Stimulated activated naive B cell treated with anti-CD40 and anti-IgM and Interleukin-4, amounts not matched to agents 10 μg/mL and 1 μg/mL and 100 μg/mL, for 72 hours (primary cell): Measurements from ENCODE around the gene CAPN13.
A peak's percentile ranks its signal among the peaks of the same experiment; 100 is the strongest.

Source experiments
- ATAC-seq, 2 donors: fragments of 150-1000 bp; cut with Tn5 transposase; replicated peaks; 2 replicates each; pipeline ENCODE4 v1.10.0; 2021; ENCODE audit warnings: moderate library complexity in 1 of 2
- DNase-seq: peaks from one replicate; pipeline ENCODE4 v3.0.0; 2021
- H3K27ac Mint-ChIP-seq: one replicate; pipeline ENCODE4 v1.8.0; 2022; ENCODE audit warnings: mild to moderate bottlenecking, mixed read lengths
- H3K27me3 Mint-ChIP-seq, 2 donors: one replicate each; pipeline ENCODE4 v1.8.0; 2022; ENCODE audit warnings: mixed read lengths in 2 of 2
- H3K36me3 Mint-ChIP-seq, 2 donors: one replicate each; pipeline ENCODE4 v1.8.0; 2022; ENCODE audit warnings: mixed read lengths in 2 of 2, mild to moderate bottlenecking in 1 of 2
- H3K4me1 Mint-ChIP-seq, 2 donors: one replicate each; pipeline ENCODE4 v1.8.0; 2022; ENCODE audit warnings: mixed read lengths in 2 of 2, mild to moderate bottlenecking in 1 of 2
- H3K4me3 Mint-ChIP-seq, 2 donors: one replicate each; pipeline ENCODE4 v1.8.0; 2022; ENCODE audit warnings: mild to moderate bottlenecking in 2 of 2, mixed read lengths in 2 of 2, moderate library complexity in 1 of 2
- H3K9me3 Mint-ChIP-seq, 2 donors: one replicate each; pipeline ENCODE4 v1.8.0; 2022; ENCODE audit warnings: mixed read lengths in 2 of 2, mild to moderate bottlenecking in 1 of 2

CAPN13 gene

DNA sequence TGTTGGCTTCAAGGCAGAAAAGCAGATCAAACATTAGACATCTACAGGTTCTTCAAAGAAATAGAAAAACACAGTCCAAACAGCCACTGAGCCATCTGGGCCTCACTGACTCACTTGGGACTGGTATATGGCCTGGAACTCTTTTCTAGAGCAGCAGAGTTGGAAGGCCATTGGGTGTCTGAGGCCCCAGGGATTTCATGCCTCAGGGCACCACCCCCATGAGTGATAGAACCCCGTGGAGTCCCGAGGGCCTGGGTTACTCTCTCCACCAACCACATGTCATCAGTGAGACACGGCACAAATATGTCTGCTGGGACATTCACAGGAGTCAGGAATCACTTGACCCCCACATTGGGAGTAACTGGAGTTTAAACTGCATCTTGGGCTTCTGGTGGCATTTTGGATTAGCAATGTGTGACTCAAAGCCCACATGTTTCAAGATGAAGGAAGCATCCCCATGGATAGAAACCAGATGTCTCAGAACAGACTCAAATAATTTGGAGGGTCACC, 44.0 kb downstream of the CAPN13 start:
- H3K36me3 Mint-ChIP-seq: no peaks in the 10 kb centered on the region
- H3K9me3 Mint-ChIP-seq: no peaks in the 10 kb centered on the region
- no peak for DNase-seq
- H3K27ac Mint-ChIP-seq: no peak overlapping the region
- H3K4me1 Mint-ChIP-seq: peaks cover 3 to 14% of the 10 kb centered on the region in 2 donors
- H3K4me3 Mint-ChIP-seq: no peak overlapping the region
- ATAC-seq: peak; percentile 48 to 57
- H3K27me3 Mint-ChIP-seq: peaks cover 11 to 12% of the 10 kb centered on the region in 2 donors

GRCh38 chr2:30761226-30761625, 46.0 kb downstream of the CAPN13 start:
- Mint-ChIP-seq H3K27ac (no peak overlapping the region), H3K4me1 (peaks cover 3 to 10% of the 10 kb centered on the region in 2 donors), H3K4me3 (no peak overlapping the region), H3K9me3 (no peaks in the 10 kb centered on the region), H3K36me3 (no peaks in the 10 kb centered on the region), H3K27me3 (peaks cover 9 to 13% of the 10 kb centered on the region in 2 donors)
- ATAC-seq (no peak), DNase-seq (no peak)

DNA sequence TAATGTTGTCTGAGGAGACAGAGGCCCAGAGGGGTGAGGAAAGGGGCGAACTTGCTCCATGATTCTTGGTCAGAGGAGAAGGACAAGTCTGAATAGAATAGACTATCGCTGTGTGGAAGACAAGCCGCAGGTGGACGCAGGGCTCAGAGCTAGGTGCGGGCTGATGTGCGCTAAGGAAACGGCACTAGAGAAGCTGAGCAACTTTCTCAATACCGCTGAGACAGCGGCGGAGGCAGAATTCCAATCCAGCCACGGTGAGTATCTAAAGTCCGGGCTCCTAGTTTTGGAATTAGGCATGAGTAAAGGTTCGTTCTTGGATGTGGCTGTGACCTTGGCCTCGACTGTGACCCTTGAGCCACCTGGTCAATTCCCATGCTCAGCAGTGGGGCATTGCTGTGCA, 47.8 kb downstream of the CAPN13 start:
- Mint-ChIP-seq H3K9me3 (no peaks in the 10 kb centered on the region), H3K36me3 (no peaks in the 10 kb centered on the region), H3K27ac (no peak overlapping the region), H3K27me3 (peaks cover 13 to 22% of the 10 kb centered on the region in 2 donors), H3K4me3 (no peak overlapping the region), H3K4me1 (peaks cover 3 to 10% of the 10 kb centered on the region in 2 donors)
- ATAC-seq (no peak), DNase-seq (no peak)

- Mint-ChIP-seq H3K27ac (no peak overlapping the region), H3K4me1 (peaks cover 3 to 7% of the 10 kb centered on the region in 2 donors), H3K36me3 (no peaks in the 10 kb centered on the region), H3K9me3 (no peaks in the 10 kb centered on the region), H3K27me3 (peaks cover 17 to 18% of the 10 kb centered on the region in 2 donors), H3K4me3 (no peak overlapping the region)
- DNase-seq: no peak
- no peak for ATAC-seq
Observed at GRCh38 chr2:30758191-30758651, 49.0 kb downstream of the CAPN13 start.

DNA sequence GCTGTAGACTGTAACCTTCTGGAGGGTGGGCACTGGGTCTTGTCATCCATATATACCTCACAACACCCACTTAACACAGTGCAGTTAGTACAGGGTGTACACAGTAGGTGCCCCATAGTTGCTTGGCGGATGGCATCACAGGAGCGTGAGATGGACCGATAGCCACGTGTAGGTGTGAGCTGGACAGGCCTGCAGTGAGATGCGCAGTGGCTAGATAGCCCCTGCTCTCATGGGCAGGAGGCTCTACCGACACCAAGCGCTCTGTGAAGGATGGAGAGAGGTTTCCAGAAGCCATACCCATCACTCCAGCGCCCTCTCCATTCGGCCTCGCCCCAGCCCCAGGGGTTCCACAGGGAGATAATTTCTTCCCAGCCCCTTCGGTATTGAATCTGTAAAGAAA, 49.5 kb downstream of the CAPN13 start:
- H3K27ac Mint-ChIP-seq: no peak overlapping the region
- H3K9me3 Mint-ChIP-seq: no peaks in the 10 kb centered on the region
- peaks cover 0 to 2% of the 10 kb centered on the region in 2 donors for H3K4me1 Mint-ChIP-seq
- peaks cover 17 to 18% of the 10 kb centered on the region in 2 donors for H3K27me3 Mint-ChIP-seq
- H3K36me3 Mint-ChIP-seq: no peaks in the 10 kb centered on the region
- no peak overlapping the region for H3K4me3 Mint-ChIP-seq
- DNase-seq (no peak), ATAC-seq (no peak)

GRCh38 chr2:30756971-30757370, 50.3 kb downstream of the CAPN13 start:
- H3K27me3 Mint-ChIP-seq: peaks cover 18 to 21% of the 10 kb centered on the region in 2 donors
- no peak overlapping the region for H3K4me3 Mint-ChIP-seq
- ATAC-seq: no peak
- DNase-seq: no peak
- H3K9me3 Mint-ChIP-seq: no peaks in the 10 kb centered on the region
- no peaks in the 10 kb centered on the region for H3K36me3 Mint-ChIP-seq
- H3K27ac Mint-ChIP-seq: no peak overlapping the region
- no peaks in the 10 kb centered on the region for H3K4me1 Mint-ChIP-seq

GRCh38 chr2:30756051-30756719, 51.1 kb downstream of the CAPN13 start:
- Mint-ChIP-seq H3K27ac (no peak overlapping the region), H3K27me3 (peaks cover 18 to 21% of the 10 kb centered on the region in 2 donors), H3K9me3 (no peaks in the 10 kb centered on the region), H3K4me1 (no peaks in the 10 kb centered on the region), H3K36me3 (no peaks in the 10 kb centered on the region), H3K4me3 (no peak overlapping the region)
- ATAC-seq: no peak
- no peak for DNase-seq

DNA sequence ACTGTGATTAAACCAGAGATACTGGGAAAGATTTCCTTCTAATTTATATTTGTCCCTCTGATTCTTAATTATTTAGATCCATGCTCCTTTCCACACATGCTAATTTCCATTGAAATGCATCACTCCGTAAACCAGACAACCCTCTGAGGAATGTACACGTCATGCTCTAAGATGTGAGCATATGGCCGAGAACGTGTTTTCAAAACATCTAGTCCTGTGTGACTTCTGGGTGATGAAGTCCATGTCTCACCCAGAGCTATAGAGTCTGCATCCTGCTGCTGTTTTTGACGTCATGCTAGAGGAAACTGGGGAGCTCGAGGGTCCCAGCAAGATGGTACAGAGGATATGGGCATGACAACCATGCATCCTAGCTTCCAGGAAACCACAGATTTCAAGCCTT, 53.6 kb downstream of the CAPN13 start:
- no peak overlapping the region for H3K4me3 Mint-ChIP-seq
- no peak overlapping the region for H3K27ac Mint-ChIP-seq
- ATAC-seq: no peak
- H3K36me3 Mint-ChIP-seq: no peaks in the 10 kb centered on the region
- H3K9me3 Mint-ChIP-seq: no peaks in the 10 kb centered on the region
- peaks cover 18 to 21% of the 10 kb centered on the region in 2 donors for H3K27me3 Mint-ChIP-seq
- H3K4me1 Mint-ChIP-seq: no peaks in the 10 kb centered on the region
- no peak for DNase-seq

GRCh38 chr2:30752811-30753210, 54.4 kb downstream of the CAPN13 start:
- no peak overlapping the region for H3K27ac Mint-ChIP-seq
- H3K27me3 Mint-ChIP-seq: peaks cover 18 to 21% of the 10 kb centered on the region in 2 donors
- no peaks in the 10 kb centered on the region for H3K36me3 Mint-ChIP-seq

DNA sequence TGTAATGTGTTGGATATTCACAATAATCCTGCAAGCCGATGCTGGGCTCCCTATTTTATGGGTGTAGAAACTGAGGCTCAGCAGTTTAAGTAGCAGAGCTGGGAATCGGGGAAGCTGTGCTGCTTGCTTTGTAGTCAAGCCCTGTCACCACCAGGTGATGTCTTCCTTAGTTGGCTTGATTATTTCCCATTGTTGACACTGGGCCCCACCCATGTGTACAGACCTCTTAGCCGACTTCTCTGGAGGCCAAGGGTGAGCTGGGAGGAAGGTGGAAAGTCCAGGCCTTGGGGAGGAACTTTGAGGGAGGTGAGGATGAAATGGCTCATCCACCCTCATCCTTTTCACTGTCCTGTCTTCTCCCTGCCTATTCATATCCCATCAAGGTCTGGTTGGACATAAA, 60.0 kb downstream of the CAPN13 start:
- no peaks in the 10 kb centered on the region for H3K4me1 Mint-ChIP-seq
- no peaks in the 10 kb centered on the region for H3K9me3 Mint-ChIP-seq
- H3K36me3 Mint-ChIP-seq: no peaks in the 10 kb centered on the region
- no peak overlapping the region for H3K27ac Mint-ChIP-seq
- H3K4me3 Mint-ChIP-seq: no peak overlapping the region
- ATAC-seq (no peak), DNase-seq (no peak)
- H3K27me3 Mint-ChIP-seq: peaks cover 0 to 2% of the 10 kb centered on the region in 2 donors

More at GRCh38 chr2:30752811-30753210, 54.4 kb downstream of the CAPN13 start:
- ATAC-seq (no peak), DNase-seq (no peak)
- H3K9me3 Mint-ChIP-seq: no peaks in the 10 kb centered on the region
- H3K4me1 Mint-ChIP-seq: no peaks in the 10 kb centered on the region
- H3K4me3 Mint-ChIP-seq: no peak overlapping the region

DNA sequence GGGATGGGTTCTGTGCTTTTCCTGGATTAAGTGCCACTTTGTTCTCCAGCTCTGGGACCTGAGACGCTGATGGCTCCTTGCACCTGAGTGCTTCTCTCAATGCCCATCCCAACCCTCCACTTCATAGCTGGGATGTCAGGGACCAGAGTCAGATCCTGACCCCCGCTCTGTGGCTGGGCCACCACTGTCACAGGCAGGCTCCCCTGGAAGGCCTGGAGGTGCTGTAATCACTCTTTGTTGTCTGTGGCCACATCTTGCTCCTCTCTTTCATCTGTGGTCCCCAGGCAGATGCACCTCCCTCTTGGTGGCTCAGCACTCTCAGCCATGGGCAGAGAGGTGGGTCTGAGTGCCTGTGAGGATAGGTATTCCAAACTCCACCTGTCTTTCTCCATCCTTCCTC, 62.4 kb downstream of the CAPN13 start:
- no peaks in the 10 kb centered on the region for H3K27me3 Mint-ChIP-seq
- H3K4me1 Mint-ChIP-seq: no peaks in the 10 kb centered on the region
- H3K9me3 Mint-ChIP-seq: no peaks in the 10 kb centered on the region
- no peak overlapping the region for H3K27ac Mint-ChIP-seq
- H3K4me3 Mint-ChIP-seq: no peak overlapping the region
- ATAC-seq: no peak
- H3K36me3 Mint-ChIP-seq: no peaks in the 10 kb centered on the region
- no peak for DNase-seq

GRCh38 chr2:30741576-30741975, 65.7 kb downstream of the CAPN13 start:
- H3K4me3 Mint-ChIP-seq: no peak overlapping the region
- no peak for ATAC-seq
- H3K27me3 Mint-ChIP-seq: peaks cover 0 to 16% of the 10 kb centered on the region in 2 donors

GRCh38 chr2:30738141-30738911, 68.9 kb downstream of the CAPN13 start:
- Mint-ChIP-seq H3K4me1 (no peaks in the 10 kb centered on the region), H3K27ac (no peak overlapping the region), H3K36me3 (no peaks in the 10 kb centered on the region), H3K4me3 (no peak overlapping the region), H3K9me3 (no peaks in the 10 kb centered on the region), H3K27me3 (peaks cover 0 to 18% of the 10 kb centered on the region in 2 donors)
- ATAC-seq (no peak), DNase-seq (no peak)

More at GRCh38 chr2:30741576-30741975, 65.7 kb downstream of the CAPN13 start:
- Mint-ChIP-seq H3K4me1 (no peaks in the 10 kb centered on the region), H3K27ac (no peak overlapping the region), H3K9me3 (no peaks in the 10 kb centered on the region), H3K36me3 (no peaks in the 10 kb centered on the region)
- DNase-seq: no peak

DNA sequence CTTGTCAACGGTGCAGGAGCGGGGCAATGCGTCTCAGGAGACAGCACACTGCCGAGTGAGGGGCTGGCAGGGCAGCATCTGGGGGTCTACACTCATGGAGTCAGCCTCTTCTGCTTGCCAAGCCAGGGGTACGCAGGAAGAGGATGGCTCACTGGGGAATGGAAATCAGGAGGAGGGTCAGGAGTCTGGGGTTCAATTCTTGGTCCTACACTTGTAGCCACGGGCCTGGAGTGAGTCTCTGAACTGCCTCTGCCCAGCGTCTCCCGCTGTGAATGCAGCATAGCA, 70.0 kb downstream of the CAPN13 start:
- ATAC-seq (no peak), DNase-seq (no peak)
- Mint-ChIP-seq H3K27ac (no peak overlapping the region), H3K4me3 (no peak overlapping the region), H3K27me3 (peaks cover 0 to 18% of the 10 kb centered on the region in 2 donors), H3K4me1 (no peaks in the 10 kb centered on the region), H3K9me3 (no peaks in the 10 kb centered on the region), H3K36me3 (no peaks in the 10 kb centered on the region)
